Measurements from ENCODE around the gene APBB1.

GRCh38 chr11:6400431-6401345, 18.2 kb downstream of the APBB1 start:
- TF ChIP-seq CTCF (conservative IDR thresholded peaks at IDR 0.05): no peak
- TF ChIP-seq ZFX (IDR thresholded peaks at IDR 0.05): no peak

Measured in C4-2B (cell line).